ENCODE results near the gene XK. TPM values are rescaled to one million over a fixed set of nuclear protein-coding genes. Genes with fewer than 3 reads are reported as not detected.

Gene XK
- total RNA-seq, 3 donors from 2014 or later, result 22.8 to 34.7 (median 29.5) TPM

DNA sequence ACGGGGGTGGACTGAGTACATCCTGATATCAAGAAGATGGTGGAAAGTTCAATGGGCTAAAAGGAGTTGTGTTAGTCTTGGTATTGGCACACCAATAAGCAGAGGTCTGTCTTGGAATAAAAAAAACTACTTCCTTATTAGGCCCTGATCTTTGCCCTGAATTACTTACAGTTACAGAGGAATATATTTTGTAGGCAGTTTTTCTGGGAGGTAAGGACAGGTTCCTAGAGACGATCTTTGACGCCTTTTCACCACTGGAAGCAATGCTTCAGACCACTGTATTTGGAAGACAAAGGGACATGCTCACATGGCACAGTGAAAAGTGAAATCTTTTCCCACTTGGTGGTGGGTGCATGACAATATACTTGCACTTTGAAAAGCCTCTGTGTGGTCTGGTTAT lies 618 bp upstream of the XK start:
- peak; percentile 75 for ATAC-seq

DNA sequence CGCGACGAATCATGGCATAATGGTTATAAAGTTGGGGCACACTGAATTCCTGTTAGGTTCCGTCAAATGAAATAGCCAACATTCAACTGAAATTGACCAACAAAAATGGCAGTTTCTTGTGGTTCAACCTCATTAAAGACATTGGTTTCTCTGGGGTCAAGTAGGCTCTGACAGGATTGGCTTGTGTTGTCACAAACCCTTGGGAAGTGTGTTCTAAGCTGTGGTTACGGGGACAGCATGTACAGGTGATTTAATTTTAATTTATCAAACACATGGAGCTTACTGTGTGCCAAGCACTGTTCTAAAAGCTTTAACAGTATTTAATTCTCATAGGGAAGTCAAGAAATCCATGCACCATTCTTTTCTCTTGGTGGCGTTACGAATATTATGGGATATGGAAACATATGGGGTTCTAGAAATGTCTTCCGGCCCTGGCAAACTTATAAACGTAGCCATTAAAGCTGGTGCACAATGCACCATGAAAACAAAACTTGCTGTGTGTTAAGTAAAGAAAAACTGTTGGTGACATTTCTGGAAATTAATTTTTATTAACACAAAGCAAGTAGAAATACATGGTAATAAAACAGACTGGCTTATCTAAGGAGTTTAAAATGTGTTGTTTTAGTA lies 891 bp downstream of the XK start:
- peaks cover 5% of the 10 kb centered on the region for H3K4me1 ChIP-seq (ENCODE audit: low read depth)
- H3K9me3 ChIP-seq, result no peaks in the 10 kb centered on the region
- ATAC-seq (no peak), DNase-seq (no peak)
- H3K36me3 ChIP-seq (ENCODE audit: low read depth), result no peaks in the 10 kb centered on the region
- H3K4me3 ChIP-seq, result no peak overlapping the region
- intact Hi-C loops (cut with DNase I, micrococcal nuclease), result no loop called here
- TF ChIP-seq, protein P1, sequence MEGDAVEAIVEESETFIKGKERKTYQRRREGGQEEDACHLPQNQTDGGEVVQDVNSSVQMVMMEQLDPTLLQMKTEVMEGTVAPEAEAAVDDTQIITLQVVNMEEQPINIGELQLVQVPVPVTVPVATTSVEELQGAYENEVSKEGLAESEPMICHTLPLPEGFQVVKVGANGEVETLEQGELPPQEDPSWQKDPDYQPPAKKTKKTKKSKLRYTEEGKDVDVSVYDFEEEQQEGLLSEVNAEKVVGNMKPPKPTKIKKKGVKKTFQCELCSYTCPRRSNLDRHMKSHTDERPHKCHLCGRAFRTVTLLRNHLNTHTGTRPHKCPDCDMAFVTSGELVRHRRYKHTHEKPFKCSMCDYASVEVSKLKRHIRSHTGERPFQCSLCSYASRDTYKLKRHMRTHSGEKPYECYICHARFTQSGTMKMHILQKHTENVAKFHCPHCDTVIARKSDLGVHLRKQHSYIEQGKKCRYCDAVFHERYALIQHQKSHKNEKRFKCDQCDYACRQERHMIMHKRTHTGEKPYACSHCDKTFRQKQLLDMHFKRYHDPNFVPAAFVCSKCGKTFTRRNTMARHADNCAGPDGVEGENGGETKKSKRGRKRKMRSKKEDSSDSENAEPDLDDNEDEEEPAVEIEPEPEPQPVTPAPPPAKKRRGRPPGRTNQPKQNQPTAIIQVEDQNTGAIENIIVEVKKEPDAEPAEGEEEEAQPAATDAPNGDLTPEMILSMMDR (IDR thresholded peaks at IDR 0.05), result no peak

More for the DNA sequence above, 618 bp upstream of the XK start:
- Histone ChIP-seq H3K36me3 (ENCODE audit: low read depth) (no peaks in the 10 kb centered on the region), H3K4me1 (ENCODE audit: low read depth) (peaks cover 5% of the 10 kb centered on the region), H3K9me3 (no peaks in the 10 kb centered on the region), H3K4me3 (no peak overlapping the region)
- intact Hi-C loops (cut with DNase I, micrococcal nuclease), result no loop called here
- TF ChIP-seq, protein P1 (IDR thresholded peaks at IDR 0.05), result no peak
- DNase-seq, result peak in 1 of 3 donors; percentile 27

DNA sequence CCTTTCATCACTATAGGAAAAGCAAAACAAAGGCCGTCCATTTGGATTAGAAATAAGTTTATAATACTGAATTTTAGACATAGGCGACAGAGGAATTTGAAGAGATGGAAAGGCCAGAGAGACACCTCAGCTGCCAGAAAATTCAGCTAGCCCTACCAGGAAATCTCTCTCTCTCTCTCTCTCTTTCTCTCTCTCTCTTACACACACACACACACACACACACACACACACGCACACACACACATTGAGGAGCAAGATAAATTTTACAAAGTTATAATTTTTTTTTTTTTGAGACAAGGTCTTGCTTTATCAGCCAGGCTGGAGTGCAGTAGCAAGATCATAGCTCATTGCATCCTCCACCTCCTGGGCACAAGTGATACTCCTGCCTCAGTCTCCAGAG lies 1.4 kb downstream of the XK start:
- intact Hi-C loops (cut with DNase I, micrococcal nuclease), result no loop called here
- DNase-seq (peak in 1 of 3 donors; percentile 14), ATAC-seq (no peak)
- TF ChIP-seq, protein P1 (IDR thresholded peaks at IDR 0.05), result no peak
- Histone ChIP-seq H3K9me3 (no peaks in the 10 kb centered on the region), H3K36me3 (ENCODE audit: low read depth) (no peaks in the 10 kb centered on the region), H3K4me3 (no peak overlapping the region), H3K4me1 (ENCODE audit: low read depth) (peaks cover 5% of the 10 kb centered on the region)

DNA sequence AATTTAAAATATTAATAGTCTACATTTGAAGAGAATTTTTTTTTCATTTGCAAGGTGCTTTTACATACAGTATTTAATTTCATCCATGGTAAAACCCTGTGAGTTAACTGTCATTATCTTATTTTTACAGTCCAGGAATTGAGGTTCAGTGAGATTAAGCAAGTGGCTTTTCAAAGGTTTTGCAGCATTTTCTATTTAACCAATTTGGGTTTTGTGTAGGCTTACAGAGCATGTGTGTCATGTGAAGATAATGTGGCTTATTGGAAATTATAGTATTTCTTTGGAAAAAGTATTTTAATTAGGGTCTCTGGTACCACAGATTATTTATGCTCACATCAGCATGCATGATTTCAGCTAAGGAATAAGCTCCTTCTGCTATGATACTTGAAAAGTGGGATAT lies 4.5 kb downstream of the XK start:
- Histone ChIP-seq H3K4me1 (ENCODE audit: low read depth) (no peaks in the 10 kb centered on the region), H3K9me3 (no peaks in the 10 kb centered on the region), H3K4me3 (no peak overlapping the region), H3K36me3 (ENCODE audit: low read depth) (no peaks in the 10 kb centered on the region)
- ATAC-seq, result no peak
- TF ChIP-seq, protein P1 (IDR thresholded peaks at IDR 0.05), result no peak
- DNase-seq, result no peak
- intact Hi-C loops (cut with DNase I, micrococcal nuclease), result no loop called here

DNA sequence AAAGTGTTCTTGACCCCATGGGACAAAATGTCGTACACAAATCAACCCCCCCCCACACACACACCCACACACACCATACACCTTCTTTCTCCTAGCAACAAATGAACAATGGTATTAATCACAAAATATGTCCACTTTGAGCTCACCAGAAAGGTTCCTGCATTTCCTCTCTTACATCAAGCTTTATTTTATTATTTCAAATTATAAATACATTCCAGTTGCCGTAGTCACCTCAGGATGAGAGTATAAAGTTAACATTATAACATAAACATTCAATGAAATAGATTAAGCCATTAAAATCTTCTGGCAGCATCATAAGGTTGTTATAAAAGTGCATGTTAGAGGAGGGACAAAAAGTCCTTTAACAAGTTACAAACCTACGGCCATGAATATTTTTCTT lies 7.3 kb downstream of the XK start:
- no peak overlapping the region for H3K4me3 ChIP-seq
- intact Hi-C loops (cut with DNase I, micrococcal nuclease), result no loop called here
- TF ChIP-seq, protein P1 (IDR thresholded peaks at IDR 0.05), result no peak
- no peaks in the 10 kb centered on the region for H3K36me3 ChIP-seq (ENCODE audit: low read depth)
- H3K9me3 ChIP-seq, result no peaks in the 10 kb centered on the region
- no peaks in the 10 kb centered on the region for H3K4me1 ChIP-seq (ENCODE audit: low read depth)
- DNase-seq (no peak), ATAC-seq (no peak)

Measured in mucosa of descending colon (tissue), 3 donors.